ENCODE results near the gene ARHGAP26.
"Not testable (repeated sequence)": the region's sequence is repeated elsewhere in the genome, so short reads cannot be mapped to it uniquely, and the experiment has no call there.

DNA sequence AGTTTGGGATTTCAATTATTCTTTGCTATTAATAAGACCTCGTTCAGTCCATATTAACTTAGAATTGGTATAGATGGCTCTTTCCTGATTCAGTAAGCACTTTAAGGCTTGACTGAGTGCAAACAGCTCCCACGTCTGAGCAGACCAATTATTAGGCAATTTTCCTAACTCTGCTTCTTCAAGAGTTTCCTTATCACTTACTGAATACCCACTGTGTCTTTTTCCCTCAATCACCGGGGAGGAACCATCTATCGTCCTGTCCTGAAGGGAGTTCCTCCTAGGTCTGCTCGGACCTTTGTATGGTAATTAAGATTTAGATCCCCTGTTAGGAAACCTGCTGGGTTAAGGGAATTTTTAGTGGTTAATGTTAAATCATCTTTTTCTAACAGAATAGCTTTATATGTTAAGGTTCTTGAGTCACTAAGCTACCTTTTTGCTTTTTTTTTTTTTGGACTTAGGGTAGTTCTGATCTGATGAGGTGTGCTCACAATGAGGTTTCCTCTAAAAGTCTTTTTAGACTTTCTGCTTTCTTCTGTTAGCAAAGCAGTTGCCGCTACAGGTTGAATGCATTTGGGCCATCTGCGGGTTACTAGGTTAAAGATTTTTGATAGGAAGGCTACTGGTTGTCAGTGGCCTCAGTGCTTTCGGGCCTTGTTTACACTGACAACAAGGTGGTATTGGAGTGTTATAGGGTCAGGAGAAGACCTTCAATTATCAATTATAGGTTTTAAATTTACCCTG is 322.7 kb downstream of the ARHGAP26 start:
- TF ChIP-seq, protein P1, sequence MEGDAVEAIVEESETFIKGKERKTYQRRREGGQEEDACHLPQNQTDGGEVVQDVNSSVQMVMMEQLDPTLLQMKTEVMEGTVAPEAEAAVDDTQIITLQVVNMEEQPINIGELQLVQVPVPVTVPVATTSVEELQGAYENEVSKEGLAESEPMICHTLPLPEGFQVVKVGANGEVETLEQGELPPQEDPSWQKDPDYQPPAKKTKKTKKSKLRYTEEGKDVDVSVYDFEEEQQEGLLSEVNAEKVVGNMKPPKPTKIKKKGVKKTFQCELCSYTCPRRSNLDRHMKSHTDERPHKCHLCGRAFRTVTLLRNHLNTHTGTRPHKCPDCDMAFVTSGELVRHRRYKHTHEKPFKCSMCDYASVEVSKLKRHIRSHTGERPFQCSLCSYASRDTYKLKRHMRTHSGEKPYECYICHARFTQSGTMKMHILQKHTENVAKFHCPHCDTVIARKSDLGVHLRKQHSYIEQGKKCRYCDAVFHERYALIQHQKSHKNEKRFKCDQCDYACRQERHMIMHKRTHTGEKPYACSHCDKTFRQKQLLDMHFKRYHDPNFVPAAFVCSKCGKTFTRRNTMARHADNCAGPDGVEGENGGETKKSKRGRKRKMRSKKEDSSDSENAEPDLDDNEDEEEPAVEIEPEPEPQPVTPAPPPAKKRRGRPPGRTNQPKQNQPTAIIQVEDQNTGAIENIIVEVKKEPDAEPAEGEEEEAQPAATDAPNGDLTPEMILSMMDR (optimal IDR thresholded peaks at IDR 0.05 in 1 of 3, IDR thresholded peaks at IDR 0.05 in 1 of 3, conservative IDR thresholded peaks at IDR 0.05 in 1 of 3; ENCODE audit: extremely low read depth in 1 of 3, insufficient read depth in 2 of 3, low read length in 3 of 3) = not testable (repeated sequence)
- TF ChIP-seq EZH2 (IDR thresholded peaks at IDR 0.05; ENCODE audit: low read length) = not testable (repeated sequence)

All from keratinocyte (primary cell).